ENCODE results near the gene AATK. TPM values are rescaled to one million over a fixed set of nuclear protein-coding genes. Genes with fewer than 3 reads are reported as not detected.

AATK gene
- total RNA-seq, 4 donors from 2014 or later = 0.64 to 2.8 (median 1.1) TPM

- WGBS = 74% methylated on average over 10 of the region's 10 CpGs
- Histone ChIP-seq H3K4me3 (no peak overlapping the region), H3K9me3 (no peaks in the 10 kb centered on the region), H3K4me1 (no peaks in the 10 kb centered on the region), H3K27ac (no peak overlapping the region), H3K27me3 (no peaks in the 10 kb centered on the region), H3K36me3 (peaks cover 9% of the 10 kb centered on the region)
- DNase-seq (ENCODE audit: low spot score in 2 of 2) = no peak
- TF ChIP-seq POLR2A (IDR thresholded peaks at IDR 0.05) (no peak), CTCF (IDR thresholded peaks at IDR 0.05) (no peak), EP300 (IDR thresholded peaks at IDR 0.05) (no peak), POLR2AphosphoS5 (IDR thresholded peaks at IDR 0.05) (no peak)
Measured at GRCh38 chr17:81210466-81210865, 44.4 kb upstream of the AATK start.

- WGBS = 95% methylated on average over 15 of the region's 16 CpGs
- Histone ChIP-seq H3K4me1 (no peaks in the 10 kb centered on the region), H3K27ac (no peak overlapping the region), H3K27me3 (no peaks in the 10 kb centered on the region), H3K9me3 (no peaks in the 10 kb centered on the region), H3K36me3 (peaks cover 9% of the 10 kb centered on the region), H3K4me3 (no peak overlapping the region)
- no peak for DNase-seq (ENCODE audit: low spot score in 2 of 2)
- TF ChIP-seq CTCF (IDR thresholded peaks at IDR 0.05) = no peak
- TF ChIP-seq EP300 (IDR thresholded peaks at IDR 0.05) = no peak
- no peak for TF ChIP-seq POLR2A (IDR thresholded peaks at IDR 0.05)
- TF ChIP-seq POLR2AphosphoS5 (IDR thresholded peaks at IDR 0.05) = no peak
Measured at GRCh38 chr17:81209141-81209540, 43.1 kb upstream of the AATK start.

GRCh38 chr17:81208651-81209050, 42.6 kb upstream of the AATK start:
- no peak for DNase-seq (ENCODE audit: low spot score in 2 of 2)
- Histone ChIP-seq H3K4me1 (no peaks in the 10 kb centered on the region), H3K4me3 (no peak overlapping the region), H3K36me3 (peaks cover 9% of the 10 kb centered on the region), H3K27me3 (no peaks in the 10 kb centered on the region), H3K9me3 (no peaks in the 10 kb centered on the region), H3K27ac (no peak overlapping the region)
- TF ChIP-seq POLR2A (IDR thresholded peaks at IDR 0.05) (no peak), EP300 (IDR thresholded peaks at IDR 0.05) (no peak), CTCF (IDR thresholded peaks at IDR 0.05) (no peak), POLR2AphosphoS5 (IDR thresholded peaks at IDR 0.05) (no peak)
- 97% methylated on average over 8 of the region's 10 CpGs for WGBS

- TF ChIP-seq EP300 (IDR thresholded peaks at IDR 0.05) = no peak
- no peak for TF ChIP-seq POLR2A (IDR thresholded peaks at IDR 0.05)
- no peak for TF ChIP-seq POLR2AphosphoS5 (IDR thresholded peaks at IDR 0.05)
- no peak for TF ChIP-seq CTCF (IDR thresholded peaks at IDR 0.05)
- Histone ChIP-seq H3K4me3 (no peak overlapping the region), H3K27ac (no peak overlapping the region), H3K36me3 (peaks cover 12% of the 10 kb centered on the region), H3K27me3 (no peaks in the 10 kb centered on the region), H3K9me3 (no peaks in the 10 kb centered on the region), H3K4me1 (no peaks in the 10 kb centered on the region)
- 80% methylated on average over 9 of the region's 21 CpGs for WGBS
- DNase-seq (ENCODE audit: low spot score in 2 of 2) = no peak
Measured at GRCh38 chr17:81207610-81208581, 41.9 kb upstream of the AATK start.

GRCh38 chr17:81206657-81207056, 40.6 kb upstream of the AATK start:
- no peak for TF ChIP-seq POLR2AphosphoS5 (IDR thresholded peaks at IDR 0.05)
- no peak for TF ChIP-seq CTCF (IDR thresholded peaks at IDR 0.05)
- no peak for TF ChIP-seq EP300 (IDR thresholded peaks at IDR 0.05)
- no peak for TF ChIP-seq POLR2A (IDR thresholded peaks at IDR 0.05)
- H3K27ac ChIP-seq = no peak overlapping the region
- 91% methylated on average over 12 of the region's 12 CpGs for WGBS
- peaks cover 12% of the 10 kb centered on the region for H3K36me3 ChIP-seq
- DNase-seq (ENCODE audit: low spot score in 2 of 2) = no peak
- H3K27me3 ChIP-seq = no peaks in the 10 kb centered on the region
- H3K4me1 ChIP-seq = no peaks in the 10 kb centered on the region
- H3K9me3 ChIP-seq = no peaks in the 10 kb centered on the region
- H3K4me3 ChIP-seq = no peak overlapping the region

Measured in suprapubic skin (tissue), 4 donors.